A549 treated with ZK216348 at 1 μM for 4 hours (cell line): ENCODE data around the gene ITGA5. TPM values are rescaled to one million over a fixed set of nuclear protein-coding genes. Genes with fewer than 3 reads are reported as not detected.

ENCODE experiments used
- total RNA-seq: library from RNA; stranded (reverse); fragments of 200-300 nt; extraction: Qiagen RNA extraction; gene quantifications from 5 replicates; pipeline ENCODE4 v1.2.3, GENCODE V29; 2022; ENCODE audit warnings: low read depth

Gene ITGA5
- 158 to 252 TPM (median 197 TPM) in 5 replicates for total RNA-seq

DNA sequence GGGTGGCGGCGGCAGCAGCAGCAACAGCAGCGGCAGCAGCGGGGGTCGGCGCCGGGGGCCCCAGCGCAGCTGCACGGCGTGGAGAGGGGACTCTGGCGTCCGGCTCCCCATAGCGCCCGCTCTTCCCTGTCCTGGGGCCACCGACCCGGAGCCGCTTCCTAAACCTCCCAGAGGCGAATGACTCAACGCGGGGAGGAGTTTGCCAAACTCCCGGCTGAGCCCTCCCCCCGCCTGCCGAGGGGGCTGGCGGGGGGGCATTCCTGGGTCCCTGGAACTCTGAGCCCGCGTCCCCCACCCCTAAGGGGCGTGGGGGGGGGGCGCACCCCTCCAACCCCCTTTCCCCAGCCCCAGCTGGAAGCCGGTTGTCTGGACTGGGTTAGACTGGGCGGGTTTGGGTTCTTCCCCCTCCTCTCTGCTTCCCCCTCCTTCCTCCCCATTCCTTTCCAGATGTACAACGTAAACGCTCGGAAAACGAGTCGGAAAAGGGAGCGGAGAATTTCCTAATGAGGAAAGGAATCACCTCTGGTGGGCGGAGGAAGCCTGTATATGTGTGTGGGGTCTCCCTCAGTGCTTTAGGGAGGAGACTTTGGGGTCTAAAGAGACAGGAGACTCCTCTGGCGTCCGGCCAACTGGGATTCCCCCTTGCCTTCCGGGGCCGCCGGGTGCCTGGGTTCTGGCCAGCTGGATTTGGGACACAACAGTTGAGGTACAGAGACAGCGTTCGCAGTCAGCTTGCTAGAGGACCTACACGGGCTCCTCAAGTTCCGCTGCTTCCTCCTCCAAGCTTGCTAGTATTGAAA is at the start of gene ITGA5:
Gene ITGA5, minus strand, starts transcription at position 179 of the 800 bp plus-strand sequence. Its CDS starts 68 bp downstream, at position 111.

DNA sequence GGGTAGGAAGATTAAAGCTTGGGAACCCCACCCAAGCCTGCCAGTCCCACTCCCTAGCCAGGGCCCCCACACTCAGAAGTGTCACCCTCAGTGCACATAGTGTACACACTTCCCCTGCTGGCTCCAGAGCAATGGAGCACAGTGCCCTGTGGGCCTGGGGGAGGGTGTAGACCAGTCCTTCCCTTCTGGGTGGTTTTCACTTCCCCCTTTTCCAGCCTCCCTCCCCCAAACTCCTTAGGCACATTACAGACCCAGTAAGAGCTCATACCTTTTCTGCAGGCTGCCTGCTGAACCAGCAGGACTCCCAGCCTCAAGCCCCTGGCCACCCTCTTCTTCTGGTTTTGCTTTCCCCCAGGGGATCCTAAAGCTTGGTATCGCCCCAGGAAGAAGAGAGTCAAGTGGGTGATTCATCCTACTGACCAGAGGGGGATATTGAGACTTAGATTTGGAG is 34.5 kb downstream of the ITGA5 start, which contains the start of gene ZNF385A:
Gene ZNF385A, minus strand, starts transcription at position 143 of the 451 bp plus-strand sequence. CDS start 219 bp downstream, outside the sequence.

DNA sequence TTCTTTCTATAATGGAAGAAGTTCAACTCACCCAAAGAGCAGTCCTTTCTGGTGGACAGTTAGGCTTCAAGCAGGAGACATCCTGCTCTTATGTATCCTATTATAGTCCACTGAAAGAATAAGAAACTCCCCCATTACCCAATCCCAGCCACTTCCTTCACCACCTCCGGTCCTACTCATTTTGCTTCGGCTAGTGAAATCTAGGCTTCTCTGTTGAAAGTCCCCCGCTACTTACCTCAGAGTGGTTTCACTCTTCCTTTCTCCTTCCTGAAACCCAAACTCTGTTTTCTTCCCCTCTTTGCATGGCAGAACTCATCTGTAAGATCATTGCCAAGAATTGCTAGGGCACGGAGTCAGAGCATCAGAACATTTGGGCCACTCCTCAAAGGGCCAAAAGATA is 54.7 kb downstream of the ITGA5 start, which contains the start of gene GPR84:
Gene GPR84, minus strand, starts transcription at position 74 of the 400 bp plus-strand sequence. CDS start 635 bp downstream, outside the sequence.

Other genes starting within 250 kb of the ITGA5 start
- 22.3 to 35.6 TPM (median 33.0 TPM) in 5 replicates for gene SMUG1, start 230.3 kb downstream of the ITGA5 start, total RNA-seq
- gene CBX5, start 139.1 kb downstream of the ITGA5 start, total RNA-seq = 18.0 to 30.7 TPM (median 26.2 TPM) in 5 replicates
- gene HNRNPA1, start 138.5 kb downstream of the ITGA5 start, total RNA-seq = 1,510 to 3,025 TPM (median 1,619 TPM) in 5 replicates
- not detected in 5 replicates for gene NFE2, start 118.3 kb downstream of the ITGA5 start, total RNA-seq
- gene COPZ1, start 94.1 kb downstream of the ITGA5 start, total RNA-seq = 216 to 353 TPM (median 233 TPM) in 5 replicates
- not detected in 5 replicates for gene GPR84, start 54.8 kb downstream of the ITGA5 start, total RNA-seq
- 11.3 to 23.1 TPM (median 20.0 TPM) in 5 replicates for gene ZNF385A, start 34.5 kb downstream of the ITGA5 start, total RNA-seq
- gene GTSF1, start 54.3 kb upstream of the ITGA5 start, total RNA-seq = not detected in 5 replicates
- gene NCKAP1L, start 78.5 kb upstream of the ITGA5 start, total RNA-seq = not detected in 5 replicates
- gene PDE1B, start 130.3 kb upstream of the ITGA5 start, total RNA-seq = 0.11 TPM in 1 of 5 replicates, not detected in the others
- 0.11 to 0.25 TPM (median 0.20 TPM) in 3 of 5 replicates, not detected in the others for gene PPP1R1A, start 169.4 kb upstream of the ITGA5 start, total RNA-seq
- not detected in 5 replicates for gene LACRT, start 215.6 kb upstream of the ITGA5 start, total RNA-seq
- gene DCD, start 229.1 kb upstream of the ITGA5 start, total RNA-seq = not detected in 5 replicates